B cell (primary cell): ENCODE data around the gene TMOD2. TPM values are rescaled to one million over a fixed set of nuclear protein-coding genes. Genes with fewer than 3 reads are reported as not detected.

Source experiments
- ATAC-seq: fragments of 200-7000 bp; cut with Tn5 transposase; one replicate; pipeline ENCODE4 v1.10.0; 2021; ENCODE audit warnings: low read depth, mild to moderate bottlenecking, moderate number of reproducible peaks, moderate library complexity
- CTCF ChIA-PET: fragments of 350-600 bp; sonication (Branson Sonifier 250); formaldehyde crosslinking; loops from one replicate; lab custom pipeline; 2021; ENCODE audit warnings: antibody characterized with exemption, inconsistent platforms; lab: Charles Lee
- POLR2A ChIA-PET: fragments of 350-600 bp; sonication (Branson Sonifier 250); formaldehyde crosslinking; loops from one replicate; lab custom pipeline; 2021; ENCODE audit warnings: antibody characterized with exemption; lab: Charles Lee
- DNase-seq: peaks from one replicate; pipeline ENCODE4 v3.0.0; 2013
- H2AFZ ChIP-seq: 2 replicates; pipeline ENCODE4 v1.6.1; 2012; ENCODE audit warnings: mild to moderate bottlenecking, low read depth, low read length; ENCODE audit not compliant: insufficient read depth, poor library complexity, severe bottlenecking
- H3K27ac ChIP-seq, 2 donors: 1 replicate in 1 of 2; 2 replicates in 1 of 2; pipeline ENCODE4 v1.5.1; 2012 to 2013; ENCODE audit warnings: low read length in 2 of 2, mild to moderate bottlenecking in 2 of 2, moderate library complexity in 1 of 2
- H3K27me3 ChIP-seq, 4 experiments: fragments of 200-600 bp in 1 of 4; sonication (generic) in 1 of 4; replicated peaks in 1 of 4; 1 replicate in 2 of 4; 2 replicates in 2 of 4; pipeline versions ENCODE4 v1.6.1 to v1.7.0; 2013 to 2016; ENCODE audit warnings: low read length in 3 of 4, mild to moderate bottlenecking in 2 of 4, mixed read lengths in 1 of 4, moderate library complexity in 1 of 4; ENCODE audit not compliant: insufficient read depth in 4 of 4, control insufficient read depth in 3 of 4; ENCODE audit errors: control extremely low read depth in 1 of 4
- H3K36me3 ChIP-seq, 2 experiments: replicated peaks in 1 of 2; 1 replicate in 1 of 2; 2 replicates in 1 of 2; pipeline versions ENCODE4 v1.6.1 to v1.7.1; 2013; ENCODE audit warnings: low read length in 1 of 2; ENCODE audit not compliant: insufficient read depth in 2 of 2, control insufficient read depth in 1 of 2; ENCODE audit errors: control extremely low read depth in 1 of 2, extremely low read depth in 1 of 2
- H3K4me1 ChIP-seq, 2 donors: fragments of 200-600 bp in 1 of 2; sonication (generic) in 1 of 2; 1 replicate in 1 of 2; 2 replicates in 1 of 2; pipeline versions ENCODE4 v1.5.1 to v1.6.1; 2013 to 2017; ENCODE audit warnings: low read length in 2 of 2; ENCODE audit not compliant: control insufficient read depth in 2 of 2, insufficient read depth in 2 of 2
- H3K4me2 ChIP-seq: replicated peaks from 2 replicates; pipeline ENCODE3; 2012; ENCODE audit warnings: mild to moderate bottlenecking, low read depth, low read length; ENCODE audit not compliant: poor library complexity, severe bottlenecking
- H3K4me3 ChIP-seq, 5 experiments: fragments of 200-600 bp in 1 of 5; sonication (generic) in 1 of 5; 1 replicate in 3 of 5; 2 replicates in 2 of 5; pipeline versions ENCODE4 v1.5.1 to v1.7.0; 2011 to 2016; ENCODE audit warnings: low read length in 4 of 5, mild to moderate bottlenecking in 4 of 5, low read depth in 2 of 5, control low read depth in 1 of 5, moderate library complexity in 1 of 5; ENCODE audit not compliant: insufficient read depth in 1 of 5; ENCODE audit errors: control extremely low read depth in 1 of 5, extremely low read depth in 1 of 5
- H3K79me2 ChIP-seq: fragments of 200-600 bp; sonication (generic); one replicate; pipeline ENCODE4 v1.6.0; 2016; ENCODE audit warnings: low read length; ENCODE audit not compliant: control insufficient read depth, insufficient read depth
- H3K9ac ChIP-seq: fragments of 200-600 bp; sonication (generic); 2 replicates; pipeline ENCODE4 v1.6.1; 2017; ENCODE audit warnings: mild to moderate bottlenecking, low read length, moderate library complexity
- H3K9me3 ChIP-seq, 3 donors: one replicate each; pipeline versions ENCODE4 v1.6.1 to v1.7.1; 2013; ENCODE audit warnings: low read length in 2 of 3; ENCODE audit not compliant: control insufficient read depth in 2 of 3, insufficient read depth in 1 of 3; ENCODE audit errors: control extremely low read depth in 1 of 3
- H4K20me1 ChIP-seq: 2 replicates; pipeline ENCODE4 v1.6.0; 2012; ENCODE audit warnings: mild to moderate bottlenecking, low read length; ENCODE audit not compliant: insufficient read depth, control insufficient read depth, poor library complexity, severe bottlenecking
- H3K27ac Mint-ChIP-seq: one replicate; pipeline ENCODE4 v1.8.0; 2021; ENCODE audit warnings: mixed read lengths
- H3K27me3 Mint-ChIP-seq: one replicate; pipeline ENCODE4 v1.8.0; 2021; ENCODE audit warnings: mixed read lengths
- H3K4me1 Mint-ChIP-seq: one replicate; pipeline ENCODE4 v1.8.0; 2021; ENCODE audit warnings: mixed read lengths
- H3K4me3 Mint-ChIP-seq: one replicate; pipeline ENCODE4 v1.8.0; 2021; ENCODE audit warnings: mixed read lengths
- H3K9me3 Mint-ChIP-seq: one replicate; pipeline ENCODE4 v1.8.0; 2022; ENCODE audit warnings: mixed read lengths; ENCODE audit not compliant: insufficient read depth
- EZH2 ChIP-seq: IDR thresholded peaks from 2 replicates; pipeline ENCODE4 v1.6.1; 2012; ENCODE audit warnings: borderline replicate concordance, low read depth, mild to moderate bottlenecking, moderate library complexity, low read length; ENCODE audit not compliant: insufficient read depth, poor library complexity, severe bottlenecking
- WGBS: methylation state at CpG from one replicate; pipeline ENCODE4 v1.1.5; 2013; ENCODE audit warnings: missing lambda C conversion rate; ENCODE audit not compliant: insufficient coverage; 5-methylcytosine and 5-hydroxymethylcytosine counted together
- intact Hi-C: fragments of 100-400 bp; cut with micrococcal nuclease; formaldehyde crosslinking; loops from one replicate; pipeline ENCODE4 v1.10.0; 2022
- polyA plus RNA-seq: library from polyadenylated mRNA; depleted of rRNA; stranded (reverse); fragments of >200 nt; gene quantifications from 2 replicates; pipeline ENCODE4 v1.2.3, GENCODE V29; 2012
- total RNA-seq, 2 donors: library from RNA; stranded (reverse); fragments of 120-200 nt in 1 of 2; gene quantifications; 1 replicate in 1 of 2; 2 replicates in 1 of 2; pipeline versions ENCODE4 v1.2.3 to v1.2.4, GENCODE V29; 2013 to 2022
- TF ChIP-seq, protein P1 (sequence below): fragments of 200-600 bp; IDR thresholded peaks from one replicate; pipeline ENCODE4 v1.8.0; 2022; ENCODE audit warnings: antibody characterized with exemption, mild to moderate bottlenecking

TMOD2 gene
- total and polyA plus RNA-seq, 2 donors (not counting 1 experiment from before 2014, with no cell fraction given): 5.7 to 25.9 TPM

DNA sequence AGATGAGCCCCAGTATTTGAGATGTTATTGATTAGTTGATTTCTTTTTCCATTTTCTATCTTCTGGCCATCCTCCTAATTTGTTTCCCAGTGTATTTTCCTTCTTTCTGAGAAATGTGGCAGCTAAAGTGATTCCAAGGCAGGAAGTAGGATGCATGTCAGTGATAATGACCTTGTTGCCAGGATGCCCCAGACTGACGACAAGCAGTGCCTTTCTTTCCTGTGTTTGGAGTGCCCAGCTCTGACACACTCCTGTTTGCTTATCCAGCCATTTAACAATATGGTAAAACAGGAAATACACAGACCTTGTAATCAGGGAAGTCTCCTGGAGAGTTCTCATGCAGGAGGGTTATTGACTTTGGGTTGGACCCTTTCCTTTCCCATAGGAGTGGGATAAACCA is 20.4 kb downstream of the TMOD2 start:
- Histone ChIP-seq H3K27me3 (no peaks in the 10 kb centered on the region), H3K4me2 (no peak overlapping the region), H3K4me3 (no peak overlapping the region), H3K4me1 (peaks cover 8 to 13% of the 10 kb centered on the region in 2 donors), H2AFZ (no peak overlapping the region), H3K79me2 (peaks cover 4% of the 10 kb centered on the region), H3K9me3 (peaks cover 0 to 4% (median 0%) of the 10 kb centered on the region in 3 donors), H3K27ac (no peak overlapping the region), H3K36me3 (peaks cover 0 to 18% of the 10 kb centered on the region in 2 experiments), H3K9ac (no peak overlapping the region), H4K20me1 (peaks cover 7% of the 10 kb centered on the region)
- no peak overlapping the region for H3K4me3 Mint-ChIP-seq
- H3K4me1 Mint-ChIP-seq: peaks cover 21% of the 10 kb centered on the region
- DNase-seq (no peak), ATAC-seq (no peak)
- intact Hi-C loops: no loop called here
- no peak overlapping the region for H3K27ac Mint-ChIP-seq
- no peaks in the 10 kb centered on the region for H3K27me3 Mint-ChIP-seq
- ChIA-PET CTCF (interaction anchor here (1.0 to 15.9 kb wide), 2 partner anchors 14 to 121 kb away, joined by 3 to 728 read pairs; no protein-coding TSS in a partner anchor), POLR2A (no interaction called here)
- WGBS: 88% methylated on average over 1 of the region's 1 CpG
- no peak for TF ChIP-seq EZH2
- TF ChIP-seq, protein P1, sequence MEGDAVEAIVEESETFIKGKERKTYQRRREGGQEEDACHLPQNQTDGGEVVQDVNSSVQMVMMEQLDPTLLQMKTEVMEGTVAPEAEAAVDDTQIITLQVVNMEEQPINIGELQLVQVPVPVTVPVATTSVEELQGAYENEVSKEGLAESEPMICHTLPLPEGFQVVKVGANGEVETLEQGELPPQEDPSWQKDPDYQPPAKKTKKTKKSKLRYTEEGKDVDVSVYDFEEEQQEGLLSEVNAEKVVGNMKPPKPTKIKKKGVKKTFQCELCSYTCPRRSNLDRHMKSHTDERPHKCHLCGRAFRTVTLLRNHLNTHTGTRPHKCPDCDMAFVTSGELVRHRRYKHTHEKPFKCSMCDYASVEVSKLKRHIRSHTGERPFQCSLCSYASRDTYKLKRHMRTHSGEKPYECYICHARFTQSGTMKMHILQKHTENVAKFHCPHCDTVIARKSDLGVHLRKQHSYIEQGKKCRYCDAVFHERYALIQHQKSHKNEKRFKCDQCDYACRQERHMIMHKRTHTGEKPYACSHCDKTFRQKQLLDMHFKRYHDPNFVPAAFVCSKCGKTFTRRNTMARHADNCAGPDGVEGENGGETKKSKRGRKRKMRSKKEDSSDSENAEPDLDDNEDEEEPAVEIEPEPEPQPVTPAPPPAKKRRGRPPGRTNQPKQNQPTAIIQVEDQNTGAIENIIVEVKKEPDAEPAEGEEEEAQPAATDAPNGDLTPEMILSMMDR: no peak
- H3K9me3 Mint-ChIP-seq: no peaks in the 10 kb centered on the region

GRCh38 chr15:51774916-51775315 is 23.5 kb downstream of the TMOD2 start:
- Histone ChIP-seq H3K9ac (no peak overlapping the region), H3K27ac (no peak overlapping the region), H3K4me3 (no peak overlapping the region), H4K20me1 (peaks cover 7% of the 10 kb centered on the region), H3K4me2 (no peak overlapping the region), H3K27me3 (no peaks in the 10 kb centered on the region), H2AFZ (no peak overlapping the region), H3K79me2 (no peaks in the 10 kb centered on the region), H3K4me1 (peaks cover 0 to 4% of the 10 kb centered on the region in 2 donors), H3K9me3 (no peaks in the 10 kb centered on the region), H3K36me3 (peaks cover 0 to 19% of the 10 kb centered on the region in 2 experiments)
- Mint-ChIP-seq H3K9me3 (no peaks in the 10 kb centered on the region), H3K4me1 (peaks cover 12% of the 10 kb centered on the region), H3K27me3 (no peaks in the 10 kb centered on the region), H3K27ac (peak overlapping the region; percentile 46), H3K4me3 (no peak overlapping the region)
- WGBS: 100% methylated on average over 1 of the region's 3 CpGs
- TF ChIP-seq EZH2: no peak
- TF ChIP-seq, protein P1: no peak
- ATAC-seq: no peak
- ChIA-PET CTCF (interaction anchor here (0.6 to 15.9 kb wide), 13 partner anchors 13 to 466 kb away, joined by 3 to 728 read pairs (median 17); partner anchors contain the start of genes DMXL2, LYSMD2 and SCG3), POLR2A (no interaction called here)
- no peak for DNase-seq
- intact Hi-C loops: no loop called here
